Hepatocyte (in vitro differentiated cells): ENCODE data around the gene NIM1K. TPM values are rescaled to one million over a fixed set of nuclear protein-coding genes. Genes with fewer than 3 reads are reported as not detected.

ENCODE experiments used
- DNase-seq: peaks from one replicate; pipeline ENCODE4 v3.0.0-alpha.2; 2016; ENCODE audit warnings: low spot score
- H2AFZ ChIP-seq: fragments of 200-600 bp; sonication (generic); 2 replicates; pipeline ENCODE4 v1.6.0; 2016; ENCODE audit warnings: antibody characterized with exemption, mild to moderate bottlenecking
- H3K27ac ChIP-seq: fragments of 200-600 bp; sonication (generic); 2 replicates; pipeline ENCODE4 v1.5.1; 2016; ENCODE audit warnings: mild to moderate bottlenecking
- H3K27me3 ChIP-seq: fragments of 200-600 bp; sonication (generic); 2 replicates; pipeline ENCODE4 v1.6.1; 2016
- H3K36me3 ChIP-seq: fragments of 200-600 bp; sonication (generic); replicated peaks from 2 replicates; pipeline ENCODE4 v1.5.1; 2016; ENCODE audit warnings: low read depth; ENCODE audit not compliant: insufficient read depth
- H3K4me1 ChIP-seq: fragments of 200-600 bp; sonication (generic); 2 replicates; pipeline ENCODE4 v1.5.1; 2016; ENCODE audit warnings: mild to moderate bottlenecking, moderate library complexity; ENCODE audit not compliant: insufficient read depth
- H3K4me2 ChIP-seq: fragments of 200-600 bp; sonication (generic); 2 replicates; pipeline ENCODE4 v1.6.0; 2016
- H3K4me3 ChIP-seq: fragments of 200-600 bp; sonication (generic); 2 replicates; pipeline ENCODE4 v1.5.1; 2016; ENCODE audit warnings: mild to moderate bottlenecking
- H3K79me2 ChIP-seq: fragments of 200-600 bp; sonication (generic); 2 replicates; pipeline ENCODE4 v1.6.0; 2017; ENCODE audit warnings: mild to moderate bottlenecking
- H3K9me2 ChIP-seq: fragments of 200-600 bp; sonication (generic); replicated peaks from 2 replicates; pipeline ENCODE4 v1.6.0; 2017; ENCODE audit warnings: mild to moderate bottlenecking; ENCODE audit not compliant: insufficient read depth
- H3K9me3 ChIP-seq: fragments of 200-600 bp; sonication (generic); 2 replicates; pipeline ENCODE4 v1.5.1; 2016; ENCODE audit warnings: low read depth, mild to moderate bottlenecking
- H4K20me1 ChIP-seq: fragments of 200-600 bp; sonication (generic); 2 replicates; pipeline ENCODE4 v1.6.0; 2016; ENCODE audit warnings: mild to moderate bottlenecking; ENCODE audit not compliant: insufficient read depth, poor library complexity, severe bottlenecking
- CTCF ChIP-seq: fragments of 200-600 bp; sonication (generic); IDR thresholded peaks from 2 replicates; pipeline ENCODE4 v1.5.1; 2016; ENCODE audit warnings: antibody characterized with exemption, mild to moderate bottlenecking; ENCODE audit not compliant: poor library complexity
- EZH2 ChIP-seq: fragments of 200-600 bp; sonication (generic); IDR thresholded peaks from 2 replicates; pipeline ENCODE4 v1.6.1; 2016; ENCODE audit warnings: antibody characterized with exemption, mild to moderate bottlenecking, borderline replicate concordance
- EZH2phosphoT487 ChIP-seq: fragments of 200-600 bp; sonication (generic); IDR thresholded peaks from one replicate; pipeline ENCODE4 v1.6.1; 2018; ENCODE audit warnings: antibody characterized with exemption, mild to moderate bottlenecking, low read depth, moderate library complexity; ENCODE audit not compliant: unreplicated experiment, severe bottlenecking
- WGBS: methylation state at CpG from one replicate; pipeline ENCODE4 v1.1.6; 2016; ENCODE audit warnings: low lambda C conversion rate; ENCODE audit errors: missing lambda C conversion rate; 5-methylcytosine and 5-hydroxymethylcytosine counted together
- polyA plus RNA-seq: library from polyadenylated mRNA; unstranded; fragments of >200 nt; fragmentation: Nextera tagmentation; extraction: Ambion mirVana; gene quantifications from 2 replicates; pipeline ENCODE4 v1.2.1, GENCODE V29; 2016
- total RNA-seq: library from RNA; depleted of rRNA; stranded (reverse); fragments of >200 nt; gene quantifications from 2 replicates; pipeline ENCODE4 v1.2.3, GENCODE V29; 2014

NIM1K gene
- total and polyA plus RNA-seq, 2 experiments from 2014 or later: not detected

DNA sequence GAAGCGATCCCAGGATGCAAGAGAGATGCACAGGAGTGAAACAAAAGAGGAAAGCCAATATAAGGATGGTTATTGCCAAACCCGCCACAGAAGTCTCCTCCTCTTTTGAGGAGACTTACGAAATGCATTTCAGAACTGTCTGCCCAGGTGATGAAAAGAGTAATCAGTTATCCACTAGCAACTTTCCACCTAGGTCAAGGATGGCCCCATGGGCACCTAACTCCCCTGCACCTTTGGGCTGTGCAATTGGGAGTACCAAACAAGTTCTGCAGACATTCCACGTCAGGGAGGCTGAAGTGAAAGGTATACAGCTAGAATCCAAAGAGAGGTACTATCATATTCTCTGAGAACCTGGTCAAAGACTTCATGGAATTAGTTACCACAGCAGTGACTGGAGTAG, 95.5 kb downstream of the NIM1K start:
- H3K27me3 ChIP-seq: no peaks in the 10 kb centered on the region
- H3K9me2 ChIP-seq: no peaks in the 10 kb centered on the region
- no peak overlapping the region for H2AFZ ChIP-seq
- H3K9me3 ChIP-seq: no peaks in the 10 kb centered on the region
- no peak overlapping the region for H3K27ac ChIP-seq
- H3K4me1 ChIP-seq: no peaks in the 10 kb centered on the region
- no peaks in the 10 kb centered on the region for H3K79me2 ChIP-seq
- peaks cover 9% of the 10 kb centered on the region for H4K20me1 ChIP-seq
- WGBS: 93% methylated on average over 4 of the region's 4 CpGs
- H3K36me3 ChIP-seq: peaks cover 1% of the 10 kb centered on the region
- no peak overlapping the region for H3K4me3 ChIP-seq
- H3K4me2 ChIP-seq: no peak overlapping the region
- no peak for DNase-seq
- TF ChIP-seq EZH2phosphoT487 (no peak), CTCF (no peak), EZH2 (no peak)

DNA sequence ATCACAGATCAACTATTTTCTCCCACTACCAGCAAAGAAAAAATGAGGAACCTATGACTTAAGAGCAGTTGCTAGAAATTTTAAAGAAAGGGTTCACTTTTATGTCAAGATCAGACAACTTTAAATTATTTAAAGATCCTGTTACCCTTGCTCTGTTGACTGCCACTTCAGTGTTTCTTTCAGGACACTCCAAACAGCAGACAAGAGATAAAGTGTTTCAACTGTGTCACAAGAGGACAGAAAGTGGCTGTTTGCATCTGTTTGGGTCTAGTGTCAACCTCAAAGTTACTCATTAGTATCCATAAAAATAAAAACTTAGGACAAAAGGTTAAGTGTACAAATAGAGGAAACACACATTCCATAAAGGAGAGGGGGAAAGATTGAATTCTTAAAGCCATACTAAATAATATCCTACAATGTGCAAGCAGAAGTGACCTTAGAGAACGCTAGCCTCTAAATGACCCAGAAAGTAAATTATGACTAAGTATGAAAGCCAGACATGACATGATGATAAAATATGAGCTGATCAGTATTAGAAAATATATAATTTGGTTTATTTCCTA, 96.3 kb downstream of the NIM1K start:
- Histone ChIP-seq H3K27me3 (no peaks in the 10 kb centered on the region), H3K9me2 (no peaks in the 10 kb centered on the region), H3K27ac (no peak overlapping the region), H3K9me3 (no peaks in the 10 kb centered on the region), H3K4me2 (no peak overlapping the region), H3K4me1 (no peaks in the 10 kb centered on the region), H3K79me2 (no peaks in the 10 kb centered on the region), H4K20me1 (peaks cover 13% of the 10 kb centered on the region), H2AFZ (no peak overlapping the region), H3K4me3 (no peak overlapping the region), H3K36me3 (peaks cover 3% of the 10 kb centered on the region)
- no peak for TF ChIP-seq CTCF
- DNase-seq: no peak
- WGBS: 94% methylated on average over 1 of the region's 1 CpG

DNA sequence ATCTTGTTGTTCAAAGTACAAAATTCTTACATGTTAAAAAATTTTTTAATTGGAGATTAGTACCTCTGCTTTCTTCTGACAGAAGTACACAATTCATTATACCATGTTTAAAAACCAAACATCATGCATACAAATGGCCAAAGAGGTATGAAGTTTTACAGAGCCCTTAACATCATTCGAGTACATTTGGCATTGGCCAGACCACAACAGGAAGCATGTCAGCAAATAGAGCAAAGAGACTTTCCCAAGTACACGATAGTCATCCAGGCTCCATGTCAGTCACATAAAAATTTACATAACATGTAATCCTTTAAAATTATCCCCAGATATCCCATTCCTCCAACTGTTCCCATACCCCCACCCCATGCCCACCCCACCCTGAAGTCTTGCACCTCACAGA, 98.7 kb downstream of the NIM1K start:
- H3K27me3 ChIP-seq: no peaks in the 10 kb centered on the region
- H3K4me3 ChIP-seq: no peak overlapping the region
- TF ChIP-seq EZH2phosphoT487: no peak
- TF ChIP-seq EZH2: no peak
- TF ChIP-seq CTCF: no peak
- H3K27ac ChIP-seq: no peak overlapping the region
- peaks cover 31% of the 10 kb centered on the region for H4K20me1 ChIP-seq
- no peak overlapping the region for H2AFZ ChIP-seq
- H3K36me3 ChIP-seq: peaks cover 3% of the 10 kb centered on the region
- no peak overlapping the region for H3K4me2 ChIP-seq
- H3K79me2 ChIP-seq: peaks cover 5% of the 10 kb centered on the region
- no peak for DNase-seq
- H3K9me2 ChIP-seq: no peaks in the 10 kb centered on the region
- 89% methylated on average over 2 of the region's 2 CpGs for WGBS
- H3K4me1 ChIP-seq: no peaks in the 10 kb centered on the region
- H3K9me3 ChIP-seq: no peaks in the 10 kb centered on the region

DNA sequence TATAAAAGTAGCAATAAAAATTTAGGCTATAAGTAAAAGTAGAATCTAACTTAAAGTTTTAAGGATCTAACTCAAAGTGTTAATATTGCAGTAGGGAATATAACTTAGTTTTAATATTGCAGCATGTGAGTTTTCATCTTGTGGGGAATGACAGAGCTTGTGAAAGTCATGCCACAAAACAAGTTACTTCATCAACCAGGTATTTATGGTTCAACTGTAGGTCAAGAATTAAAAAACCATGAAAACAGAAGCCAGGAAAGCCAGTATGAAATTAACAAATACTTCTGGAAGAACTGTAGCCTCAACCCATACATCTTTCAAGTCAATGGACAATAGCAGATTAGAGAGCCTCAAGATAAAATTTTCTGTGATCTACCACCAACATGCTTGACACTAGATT, 102.2 kb downstream of the NIM1K start:
- Histone ChIP-seq H3K9me2 (no peaks in the 10 kb centered on the region), H4K20me1 (peaks cover 66% of the 10 kb centered on the region), H3K27ac (no peak overlapping the region), H3K27me3 (no peaks in the 10 kb centered on the region), H3K36me3 (peaks cover 10% of the 10 kb centered on the region), H3K79me2 (peaks cover 34% of the 10 kb centered on the region), H3K4me1 (no peaks in the 10 kb centered on the region), H2AFZ (no peak overlapping the region), H3K4me2 (no peak overlapping the region), H3K9me3 (no peaks in the 10 kb centered on the region), H3K4me3 (no peak overlapping the region)
- no peak for TF ChIP-seq EZH2phosphoT487
- TF ChIP-seq EZH2: no peak
- no peak for TF ChIP-seq CTCF
- no peak for DNase-seq
